HG03280 (cell line): ENCODE measurements around the gene TNS1.
"Not testable (repeated sequence)": the region's sequence is repeated elsewhere in the genome, so short reads cannot be mapped to it uniquely, and the experiment has no call there.

Experiments used
- ATAC-seq: cut with Tn5 transposase; IDR thresholded peaks from one replicate; pipeline ENCODE4 v1.9.1; 2021; ENCODE audit warnings: mild to moderate bottlenecking, moderate library complexity; ENCODE audit not compliant: unreplicated experiment

The TNS1 gene

GRCh38 chr2:218030409-218031195 lies 27.8 kb upstream of the TNS1 start:
- no peak for ATAC-seq

DNA sequence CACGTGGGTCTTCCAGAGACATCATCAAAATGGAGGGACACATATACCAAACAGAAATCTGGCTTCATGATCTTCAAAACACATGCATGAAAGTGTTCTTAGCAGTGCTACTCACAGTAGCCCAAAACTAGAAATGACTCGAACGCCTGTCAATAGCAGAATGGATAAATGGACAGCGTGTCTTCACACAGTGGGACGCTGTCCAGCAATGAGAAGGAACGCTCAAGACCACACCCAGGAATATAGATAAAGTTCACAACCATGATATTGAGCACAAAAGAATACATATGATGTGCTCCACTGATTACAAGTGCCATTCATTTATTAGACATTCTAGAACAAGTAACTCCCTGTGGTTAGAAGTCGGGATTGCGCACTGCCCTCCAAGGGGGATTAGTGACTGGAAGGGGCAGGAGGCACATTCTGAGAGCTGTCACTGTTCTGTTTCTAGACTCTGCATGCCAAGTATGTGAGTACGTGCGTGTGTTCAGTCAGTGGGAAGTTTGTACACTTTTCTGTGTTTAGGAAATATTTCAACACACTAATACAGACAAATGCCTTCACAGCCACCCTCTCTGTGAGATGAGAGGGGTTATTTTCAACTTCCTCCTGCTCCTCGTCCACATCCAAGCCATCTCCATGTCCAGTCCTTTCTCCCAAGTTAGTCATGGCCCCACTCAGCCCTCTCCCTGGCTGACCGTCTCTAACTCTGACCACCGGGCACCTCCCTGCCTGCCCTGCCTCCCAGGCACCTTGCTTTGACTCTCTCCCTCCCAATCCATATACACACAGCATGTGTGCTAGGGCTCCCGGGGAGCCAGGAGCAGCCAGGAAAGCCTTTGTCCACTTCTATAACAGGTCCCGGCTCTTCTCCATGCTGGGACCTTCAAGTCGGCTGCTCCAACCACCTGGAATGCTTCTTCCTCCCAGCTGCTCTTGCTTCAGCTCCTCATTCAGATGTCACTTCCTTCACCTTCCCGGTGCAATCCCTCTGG lies 26.9 kb upstream of the TNS1 start:
- no peak for ATAC-seq

- ATAC-seq, result no peak
These were observed 26.0 kb upstream of the TNS1 start for GRCh38 chr2:218028562-218029348.

- ATAC-seq, result no peak
These were observed 25.3 kb upstream of the TNS1 start for GRCh38 chr2:218028189-218028495.

DNA sequence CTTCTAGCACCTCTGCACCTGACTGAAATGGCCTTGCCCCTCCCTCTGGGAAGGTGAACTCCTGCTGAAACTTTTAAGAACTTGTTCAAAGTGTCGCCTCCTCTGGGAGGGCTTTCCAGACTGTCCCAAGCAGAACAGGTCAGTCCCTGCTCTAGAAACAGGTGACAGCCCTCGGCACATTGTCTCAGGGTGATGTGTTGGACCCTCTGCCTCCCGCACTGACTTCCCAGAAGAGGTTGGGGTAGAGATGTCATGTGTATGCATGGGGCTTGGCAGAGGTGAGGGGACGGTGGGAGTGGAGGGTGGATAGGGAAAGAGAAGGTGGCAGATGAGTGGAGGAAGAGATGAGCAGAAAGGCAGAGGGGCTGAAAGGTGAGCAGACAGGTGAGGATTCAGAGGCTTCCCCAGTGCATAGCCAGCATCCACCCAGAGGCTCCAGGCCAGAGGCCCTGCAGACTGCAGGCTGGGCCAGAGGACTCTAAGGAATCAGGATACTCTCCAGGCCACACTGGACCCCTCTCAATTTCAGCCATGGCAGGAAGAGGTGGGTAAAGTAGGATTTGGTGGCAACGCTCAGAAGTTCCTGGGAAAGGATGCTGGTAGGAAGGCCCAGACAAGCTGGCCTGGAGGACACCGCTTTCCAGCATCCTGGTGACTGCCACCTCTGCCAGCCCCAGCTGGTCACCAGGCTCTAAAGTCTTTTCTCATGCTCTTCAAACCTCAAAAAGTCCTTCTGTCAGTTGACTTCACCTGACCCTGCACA lies 24.8 kb upstream of the TNS1 start:
- ATAC-seq, result no peak

DNA sequence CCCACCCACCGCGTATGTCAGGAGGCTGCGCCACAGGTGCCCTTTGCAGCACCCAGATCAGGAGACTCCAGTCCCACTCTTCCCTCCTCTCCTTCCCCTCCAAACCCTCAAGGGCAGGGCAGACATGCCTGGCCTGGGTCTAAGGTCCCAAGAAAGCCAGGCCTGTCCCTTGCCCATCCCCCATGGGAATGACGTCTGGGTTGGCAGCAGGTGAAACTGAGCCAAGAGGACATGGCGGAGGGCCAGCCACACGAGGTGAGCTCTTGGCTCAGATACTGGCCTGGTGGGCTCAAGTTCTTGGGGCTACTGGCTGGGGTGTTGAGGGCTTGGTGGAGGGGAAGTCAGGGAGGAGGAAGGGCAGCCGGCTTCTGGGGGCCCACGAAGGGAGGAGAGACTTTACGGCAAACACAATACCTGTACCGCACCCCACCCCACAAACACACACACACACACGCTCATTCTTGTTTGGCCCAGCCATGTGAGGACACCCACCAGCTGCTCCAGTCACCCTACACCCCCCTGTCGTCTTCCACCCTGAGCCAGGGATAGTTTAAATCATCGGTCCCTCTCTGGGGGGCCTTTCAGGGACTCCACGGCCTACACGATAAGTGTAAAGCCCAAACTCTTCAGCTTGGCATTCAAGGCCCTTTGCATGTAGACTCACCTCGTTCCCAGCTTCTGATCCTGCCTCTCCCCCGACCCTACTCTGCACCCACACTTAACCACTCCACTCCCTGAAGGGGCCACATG lies 24.1 kb upstream of the TNS1 start:
- no peak for ATAC-seq

GRCh38 chr2:218026244-218026643 lies 23.4 kb upstream of the TNS1 start:
- no peak for ATAC-seq

GRCh38 chr2:218024871-218025270 lies 22.1 kb upstream of the TNS1 start:
- ATAC-seq, result no peak

DNA sequence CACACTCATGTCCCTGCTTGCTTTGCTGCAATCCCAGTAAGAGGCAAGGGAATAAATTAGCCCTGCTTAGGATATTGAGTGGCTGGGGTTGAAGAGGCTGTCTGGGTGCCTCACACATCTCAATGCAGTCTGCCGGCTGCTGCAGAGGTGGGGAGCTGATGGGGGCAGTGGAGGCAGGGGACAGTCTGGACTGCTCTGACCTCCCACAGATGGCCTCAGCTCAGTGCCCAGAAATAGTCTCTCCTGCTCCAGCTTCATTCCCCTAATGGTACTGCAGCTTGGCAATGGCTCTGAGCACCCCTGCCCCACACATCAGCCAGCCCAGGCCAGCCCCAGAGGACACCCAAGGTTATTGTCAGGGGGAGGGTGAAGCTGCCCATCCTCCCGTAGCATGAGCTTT lies 21.5 kb upstream of the TNS1 start:
- no peak for ATAC-seq

GRCh38 chr2:218023636-218024035 lies 20.8 kb upstream of the TNS1 start:
- no peak for ATAC-seq

- no peak for ATAC-seq
These were observed 20.2 kb upstream of the TNS1 start for GRCh38 chr2:218022851-218023530.

DNA sequence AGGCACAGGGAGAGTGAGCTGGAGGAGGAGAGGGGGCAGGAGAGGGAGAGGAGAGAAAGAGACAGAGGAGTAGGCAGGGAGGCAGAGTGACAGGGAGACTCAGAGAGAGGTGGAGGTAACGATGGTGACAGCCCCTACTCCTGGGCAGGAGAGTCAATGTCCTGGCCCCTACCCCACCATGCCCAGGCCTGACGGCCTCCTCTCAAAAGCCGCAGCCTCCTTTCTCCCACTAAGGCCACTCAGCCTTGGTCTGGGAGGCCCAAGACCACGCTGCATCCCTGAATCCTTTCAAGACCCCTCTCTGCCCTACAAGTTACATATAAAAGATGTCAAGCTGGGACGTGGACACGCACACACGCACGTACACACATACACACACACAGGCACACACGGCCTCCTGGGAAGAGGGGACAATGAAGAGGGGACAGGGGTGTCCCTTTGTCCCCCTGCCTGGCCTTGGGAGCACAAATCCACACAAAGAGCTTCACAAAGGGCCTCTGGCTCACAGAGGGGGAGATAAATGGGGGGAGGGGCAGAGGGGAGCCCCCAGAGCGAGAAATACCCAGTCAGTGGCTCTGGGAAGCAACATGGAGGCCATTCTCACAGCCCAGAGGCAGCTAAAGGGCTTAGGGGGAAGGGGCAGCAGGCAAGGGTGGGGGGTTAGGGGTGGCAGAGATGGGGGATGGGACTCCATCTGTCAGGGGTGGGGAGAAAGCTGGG lies 19.5 kb upstream of the TNS1 start:
- no peak for ATAC-seq

- no peak for ATAC-seq
These were observed 18.8 kb upstream of the TNS1 start for GRCh38 chr2:218021536-218022071.

- no peak for ATAC-seq
These were observed 18.3 kb upstream of the TNS1 start for GRCh38 chr2:218020966-218021535.

DNA sequence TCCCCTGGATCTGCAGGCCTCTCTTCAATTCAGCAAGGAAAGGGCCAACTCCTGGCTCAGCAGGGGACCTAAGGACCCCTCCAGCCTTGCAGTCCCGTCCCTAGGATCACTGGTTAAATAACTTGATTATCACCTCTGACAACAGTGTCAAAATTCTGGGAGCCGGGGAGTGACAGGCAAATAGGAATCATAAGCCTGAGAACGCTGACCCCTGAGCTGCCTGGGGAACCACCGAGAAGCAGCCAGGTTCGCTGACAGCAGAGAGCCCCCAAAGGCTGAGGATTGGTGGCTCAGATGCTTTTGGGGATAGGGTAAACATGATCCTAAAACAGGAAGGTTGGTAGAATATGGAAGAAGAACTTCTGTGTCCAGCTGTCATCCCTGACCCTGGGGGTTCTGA lies 17.5 kb upstream of the TNS1 start:
- ATAC-seq, result no peak

- ATAC-seq, result no peak
These were observed 16.7 kb upstream of the TNS1 start for GRCh38 chr2:218019411-218020060.

GRCh38 chr2:218018842-218019125 lies 16.0 kb upstream of the TNS1 start:
- ATAC-seq, result not testable (repeated sequence)
